Effector CD8-positive, alpha-beta T cell (primary cell): ENCODE data around the gene CMIP.

Source experiments
- DNase-seq: peaks from one replicate; lab custom pipeline; 2025; lab: John Stamatoyannopoulos, UW

CMIP gene

GRCh38 chr16:81480606-81481206 is 36.1 kb downstream of the CMIP start:
- DNase-seq, result no peak

GRCh38 chr16:81481207-81481821 is 36.7 kb downstream of the CMIP start:
- DNase-seq, result no peak

- no peak for DNase-seq
Observed at GRCh38 chr16:81482329-81483063, 37.9 kb downstream of the CMIP start.

GRCh38 chr16:81483064-81483969 is 38.7 kb downstream of the CMIP start:
- no peak for DNase-seq

GRCh38 chr16:81483970-81484595 is 39.5 kb downstream of the CMIP start:
- DNase-seq, result no peak

- no peak for DNase-seq
Observed at GRCh38 chr16:81484908-81485624, 40.5 kb downstream of the CMIP start.

- no peak for DNase-seq
Observed at GRCh38 chr16:81485824-81486539, 41.4 kb downstream of the CMIP start.

GRCh38 chr16:81486540-81487061 is 42.0 kb downstream of the CMIP start:
- DNase-seq, result no peak

- no peak for DNase-seq
Observed at GRCh38 chr16:81487301-81487720, 42.7 kb downstream of the CMIP start.

GRCh38 chr16:81488687-81489411 is 44.2 kb downstream of the CMIP start:
- no peak for DNase-seq

GRCh38 chr16:81489547-81490267 is 45.1 kb downstream of the CMIP start:
- DNase-seq, result no peak

GRCh38 chr16:81491541-81492188 is 47.1 kb downstream of the CMIP start:
- DNase-seq, result no peak

GRCh38 chr16:81492311-81492761 is 47.7 kb downstream of the CMIP start:
- DNase-seq, result no peak

GRCh38 chr16:81492965-81493754 is 48.6 kb downstream of the CMIP start:
- no peak for DNase-seq

GRCh38 chr16:81493755-81494433 is 49.3 kb downstream of the CMIP start:
- no peak for DNase-seq

- DNase-seq, result no peak
Observed at GRCh38 chr16:81494434-81494806, 49.8 kb downstream of the CMIP start.

- DNase-seq, result no peak
Observed at GRCh38 chr16:81494888-81495287, 50.3 kb downstream of the CMIP start.
